Stimulated activated CD4-positive, alpha-beta T cell treated with anti-CD3 and anti-CD28 coated beads, Interleukin-4, amount 100 ng/mL, for 48 hours (primary cell): ENCODE measurements around the gene SYCN.
"Not testable (repeated sequence)": the region's sequence is repeated elsewhere in the genome, so short reads cannot be mapped to it uniquely, and the experiment has no call there.

Experiments
- DNase-seq, 2 donors: peaks; one replicate each; pipeline ENCODE4 v3.0.0-alpha.2; 2020; ENCODE audit warnings: low read depth in 2 of 2

SYCN gene

GRCh38 chr19:39203372-39204341, at the start of gene SYCN:
Gene SYCN (minus strand): TSS chr19:39204263. CDS start chr19:39204254, 9 bp downstream.
- no peak for DNase-seq

- no peak for DNase-seq
Observed at GRCh38 chr19:39253374-39254149, 49.5 kb upstream of the SYCN start.

GRCh38 chr19:39252458-39252857, 48.4 kb upstream of the SYCN start:
- no peak for DNase-seq

- DNase-seq, result no peak
Observed at GRCh38 chr19:39251846-39252245, 47.8 kb upstream of the SYCN start.

- DNase-seq, result no peak
Observed at GRCh38 chr19:39251081-39251480, 47.0 kb upstream of the SYCN start.

GRCh38 chr19:39248806-39249205, 44.7 kb upstream of the SYCN start, which contains the start of gene IFNL4:
Gene IFNL4 (minus strand): TSS chr19:39248856.
- no peak for DNase-seq

- no peak for DNase-seq
Observed at GRCh38 chr19:39247701-39248664, 43.9 kb upstream of the SYCN start.

GRCh38 chr19:39246951-39247669, 43.0 kb upstream of the SYCN start:
- DNase-seq, result no peak

GRCh38 chr19:39245166-39245565, 41.1 kb upstream of the SYCN start:
- not testable (repeated sequence) for DNase-seq

- not testable (repeated sequence) for DNase-seq
Observed at GRCh38 chr19:39244410-39245100, 40.5 kb upstream of the SYCN start, which contains the start of gene IFNL3. Gene IFNL3 (minus strand): TSS chr19:39245006. CDS start chr19:39244967, 39 bp downstream.

- DNase-seq, result not testable (repeated sequence)
Observed at GRCh38 chr19:39243741-39244140, 39.7 kb upstream of the SYCN start.

GRCh38 chr19:39240421-39240820, 36.4 kb upstream of the SYCN start:
- no peak for DNase-seq

GRCh38 chr19:39238944-39239343, 34.9 kb upstream of the SYCN start:
- DNase-seq, result no peak

- no peak for DNase-seq
Observed at GRCh38 chr19:39238209-39238608, 34.1 kb upstream of the SYCN start.

- peak in 1 of 2 donors; percentile 42 for DNase-seq
Observed at GRCh38 chr19:39237200-39238184, 33.4 kb upstream of the SYCN start.

GRCh38 chr19:39236527-39236926, 32.5 kb upstream of the SYCN start:
- no peak for DNase-seq

- no peak for DNase-seq
Observed at GRCh38 chr19:39232708-39233107, 28.6 kb upstream of the SYCN start.

GRCh38 chr19:39230096-39230764, 26.2 kb upstream of the SYCN start:
- no peak for DNase-seq
